ENCODE measurements around the gene TMEM240.
"Not testable (repeated sequence)": the region's sequence is repeated elsewhere in the genome, so short reads cannot be mapped to it uniquely, and the experiment has no call there.

TMEM240 gene

DNA sequence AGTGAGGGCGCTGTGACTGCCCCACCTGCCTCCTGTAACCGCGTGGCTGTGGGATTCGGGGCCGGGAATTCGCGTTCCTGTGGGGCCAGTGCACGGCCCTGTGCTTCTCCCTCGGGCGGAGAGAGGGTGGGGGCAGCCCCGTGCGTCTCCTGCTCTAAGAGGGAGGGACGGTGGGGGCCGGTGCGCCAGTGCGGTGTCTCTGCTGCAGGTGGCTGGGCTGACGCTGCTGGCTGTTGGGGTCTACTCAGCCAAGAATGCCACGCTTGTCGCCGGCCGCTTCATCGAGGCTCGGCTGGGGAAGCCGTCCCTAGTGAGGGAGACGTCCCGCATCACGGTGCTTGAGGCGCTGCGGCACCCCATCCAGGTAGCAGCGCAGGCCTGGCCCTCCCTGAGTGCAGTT, 17.9 kb downstream of the TMEM240 start:
- not testable (repeated sequence) for H3K9me3 Mint-ChIP-seq; H3K27me3 Mint-ChIP-seq; H3K4me3 Mint-ChIP-seq; H3K4me1 Mint-ChIP-seq; H3K36me3 Mint-ChIP-seq (ENCODE audit: insufficient read depth); DNase-seq (ENCODE audit: low spot score in 2 of 2); H3K27ac Mint-ChIP-seq (ENCODE audit: low read depth); ATAC-seq (replicated peaks; ENCODE audit: extremely low read depth, poor library complexity, severe bottlenecking)

DNA sequence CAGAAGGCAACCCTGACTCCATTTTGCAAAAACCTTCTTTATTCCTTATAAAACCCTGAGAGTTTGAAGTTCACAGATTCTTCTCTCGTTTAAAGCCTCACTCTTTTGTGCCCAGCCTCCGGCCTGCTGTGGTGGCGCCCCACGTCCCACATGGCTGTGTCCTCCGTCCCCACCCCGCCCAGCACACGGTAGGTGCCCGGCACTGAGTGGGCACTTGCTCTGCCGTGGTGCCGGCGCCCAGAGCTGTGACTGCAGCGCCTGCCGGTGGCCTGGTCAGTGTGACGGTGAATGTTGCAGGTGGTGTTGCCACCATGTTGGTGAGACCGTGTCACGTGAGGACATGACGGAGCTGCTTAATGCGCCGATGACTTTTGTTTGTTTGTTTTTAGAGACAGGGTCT, 19.1 kb downstream of the TMEM240 start:
- Mint-ChIP-seq H3K9me3 (no peaks in the 10 kb centered on the region), H3K4me3 (no peak overlapping the region), H3K27ac (ENCODE audit: low read depth) (no peak overlapping the region), H3K4me1 (no peaks in the 10 kb centered on the region), H3K27me3 (no peaks in the 10 kb centered on the region), H3K36me3 (ENCODE audit: insufficient read depth) (peaks cover 13% of the 10 kb centered on the region)
- ATAC-seq (replicated peaks; ENCODE audit: extremely low read depth, poor library complexity, severe bottlenecking) (no peak), DNase-seq (ENCODE audit: low spot score in 2 of 2) (no peak)

- not testable (repeated sequence) for ATAC-seq (replicated peaks; ENCODE audit: extremely low read depth, poor library complexity, severe bottlenecking); H3K27me3 Mint-ChIP-seq
These were observed 20.5 kb downstream of the TMEM240 start for GRCh38 chr1:1519805-1520505.

GRCh38 chr1:1518621-1519007, 21.8 kb downstream of the TMEM240 start:
- not testable (repeated sequence) for H3K9me3 Mint-ChIP-seq; H3K4me3 Mint-ChIP-seq; ATAC-seq (replicated peaks; ENCODE audit: extremely low read depth, poor library complexity, severe bottlenecking); H3K4me1 Mint-ChIP-seq; H3K27me3 Mint-ChIP-seq; DNase-seq (ENCODE audit: low spot score in 2 of 2)
- Mint-ChIP-seq H3K27ac (ENCODE audit: low read depth) (peak overlapping the region; percentile 73), H3K36me3 (ENCODE audit: insufficient read depth) (peaks cover 15% of the 10 kb centered on the region)

More at GRCh38 chr1:1519805-1520505, 20.5 kb downstream of the TMEM240 start:
- peaks cover 15% of the 10 kb centered on the region for H3K36me3 Mint-ChIP-seq (ENCODE audit: insufficient read depth)
- H3K27ac Mint-ChIP-seq (ENCODE audit: low read depth); DNase-seq (ENCODE audit: low spot score in 2 of 2); H3K4me3 Mint-ChIP-seq; H3K4me1 Mint-ChIP-seq; H3K9me3 Mint-ChIP-seq: not testable (repeated sequence)

GRCh38 chr1:1517973-1518620, 22.3 kb downstream of the TMEM240 start:
- Mint-ChIP-seq H3K36me3 (ENCODE audit: insufficient read depth) (peaks cover 11% of the 10 kb centered on the region), H3K27me3 (no peaks in the 10 kb centered on the region), H3K9me3 (no peaks in the 10 kb centered on the region), H3K27ac (ENCODE audit: low read depth) (peak overlapping the region; percentile 73), H3K4me3 (no peak overlapping the region), H3K4me1 (peaks cover 6% of the 10 kb centered on the region)
- ATAC-seq (replicated peaks; ENCODE audit: extremely low read depth, poor library complexity, severe bottlenecking) (no peak), DNase-seq (ENCODE audit: low spot score in 2 of 2) (no peak)

DNA sequence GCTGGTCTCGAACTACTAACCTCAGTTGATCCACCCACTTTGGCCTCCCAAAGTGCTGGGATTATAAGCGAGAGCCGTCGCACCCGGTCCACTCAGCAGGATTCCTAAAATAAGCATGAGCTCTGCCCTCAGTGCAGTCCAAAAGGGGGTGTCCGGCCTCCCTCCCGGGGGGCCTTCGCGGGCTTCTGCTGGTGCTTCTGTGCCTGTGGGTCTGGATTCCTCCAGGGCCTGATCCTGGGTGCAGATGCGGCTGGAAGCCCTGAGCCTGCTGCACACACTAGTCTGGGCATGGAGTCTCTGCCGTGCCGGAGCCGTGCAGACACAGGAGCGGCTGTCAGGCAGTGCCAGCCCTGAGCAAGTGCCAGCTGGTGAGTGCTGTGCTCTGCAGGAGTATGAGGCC, 23.5 kb downstream of the TMEM240 start:
- H3K36me3 Mint-ChIP-seq (ENCODE audit: insufficient read depth), result peaks cover 13% of the 10 kb centered on the region
- not testable (repeated sequence) for H3K9me3 Mint-ChIP-seq; ATAC-seq (replicated peaks; ENCODE audit: extremely low read depth, poor library complexity, severe bottlenecking); DNase-seq (ENCODE audit: low spot score in 2 of 2); H3K27me3 Mint-ChIP-seq; H3K4me1 Mint-ChIP-seq; H3K27ac Mint-ChIP-seq (ENCODE audit: low read depth); H3K4me3 Mint-ChIP-seq

- not testable (repeated sequence) for H3K4me3 Mint-ChIP-seq; DNase-seq (ENCODE audit: low spot score in 2 of 2)
These were observed 26.0 kb downstream of the TMEM240 start for GRCh38 chr1:1514376-1514775.

DNA sequence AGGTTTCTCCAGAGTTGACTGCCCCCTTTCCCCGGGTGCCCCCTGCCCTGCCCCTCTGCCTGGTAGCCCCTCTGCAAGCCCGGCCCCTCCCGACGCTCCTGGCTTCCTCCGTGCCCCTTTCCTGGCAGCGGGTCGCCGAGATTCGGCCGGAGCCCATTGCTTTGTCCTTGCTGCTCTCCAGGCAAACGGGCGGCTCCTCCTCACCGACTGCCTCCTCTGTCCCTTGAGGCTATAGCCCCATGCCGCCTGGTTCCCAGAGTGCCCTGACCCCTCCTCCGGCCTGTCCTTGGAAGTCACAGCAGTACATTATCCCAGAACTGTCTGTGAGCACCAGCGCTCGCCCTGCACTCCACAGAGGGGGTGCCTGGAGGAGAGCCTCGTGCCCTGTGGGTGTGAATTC, 26.7 kb downstream of the TMEM240 start:
- Mint-ChIP-seq H3K4me3 (peak overlapping the region; percentile 58), H3K27ac (ENCODE audit: low read depth) (peak overlapping the region; percentile 53), H3K4me1 (peaks cover 12% of the 10 kb centered on the region), H3K36me3 (ENCODE audit: insufficient read depth) (peaks cover 17% of the 10 kb centered on the region)
- DNase-seq (ENCODE audit: low spot score in 2 of 2); ATAC-seq (replicated peaks; ENCODE audit: extremely low read depth, poor library complexity, severe bottlenecking); H3K27me3 Mint-ChIP-seq; H3K9me3 Mint-ChIP-seq: not testable (repeated sequence)

More at GRCh38 chr1:1514376-1514775, 26.0 kb downstream of the TMEM240 start:
- not testable (repeated sequence) for H3K27me3 Mint-ChIP-seq; ATAC-seq (replicated peaks; ENCODE audit: extremely low read depth, poor library complexity, severe bottlenecking); H3K9me3 Mint-ChIP-seq; H3K27ac Mint-ChIP-seq (ENCODE audit: low read depth)
- Mint-ChIP-seq H3K36me3 (ENCODE audit: insufficient read depth) (peaks cover 17% of the 10 kb centered on the region), H3K4me1 (peaks cover 12% of the 10 kb centered on the region)

- Mint-ChIP-seq H3K4me1 (peaks cover 12% of the 10 kb centered on the region), H3K4me3 (peak overlapping the region; percentile 93), H3K36me3 (ENCODE audit: insufficient read depth) (peaks cover 13% of the 10 kb centered on the region), H3K27ac (ENCODE audit: low read depth) (peak overlapping the region; percentile 90)
- not testable (repeated sequence) for H3K27me3 Mint-ChIP-seq; DNase-seq (ENCODE audit: low spot score in 2 of 2); H3K9me3 Mint-ChIP-seq
- ATAC-seq (replicated peaks; ENCODE audit: extremely low read depth, poor library complexity, severe bottlenecking), result peak; percentile 17
These were observed 28.0 kb downstream of the TMEM240 start for GRCh38 chr1:1512425-1512824.

DNA sequence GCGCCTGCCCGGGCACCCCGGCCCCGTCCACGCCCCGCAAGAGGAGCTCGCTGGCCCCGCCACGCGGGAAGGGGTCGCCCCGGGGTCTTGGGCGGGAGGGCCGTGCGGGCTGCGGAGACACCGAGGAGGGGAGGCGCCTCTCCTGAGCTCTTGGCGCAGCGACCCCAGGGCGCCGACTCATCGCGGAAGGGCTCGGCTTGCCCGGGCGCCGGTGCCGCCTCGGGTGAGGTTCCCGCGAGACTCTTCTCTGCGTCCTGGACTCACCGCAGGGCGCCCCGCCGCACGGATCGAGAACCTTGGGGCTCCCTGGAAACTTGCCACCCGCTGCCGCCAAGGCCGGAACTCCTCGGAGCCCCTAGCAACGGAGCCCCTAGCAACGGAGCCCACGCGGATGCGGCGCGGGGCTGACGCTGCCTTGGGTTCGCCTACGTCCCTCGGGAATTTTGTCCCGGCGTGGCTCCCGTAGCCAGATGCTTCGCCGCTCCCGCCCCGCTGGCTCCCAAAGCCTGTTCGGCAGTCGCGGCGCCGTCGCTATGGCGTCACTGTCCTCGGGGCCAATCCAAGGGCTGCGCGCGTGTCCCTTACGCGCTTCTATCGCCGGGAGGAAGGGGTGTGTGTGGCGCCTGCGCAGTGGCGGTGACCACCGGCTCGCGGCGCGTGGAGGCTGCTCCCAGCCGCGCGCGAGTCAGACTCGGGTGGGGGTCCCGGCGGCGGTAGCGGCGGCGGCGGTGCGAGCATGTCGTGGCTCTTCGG, 28.7 kb downstream of the TMEM240 start, which contains the start of gene ATAD3A:
Gene ATAD3A (plus strand): TSS at position 630 of the 753 bp plus-strand sequence. CDS start 107 bp downstream, at position 737.
- Mint-ChIP-seq H3K4me3 (peak within 1 kb of the TSS; percentile 93), H3K27ac (ENCODE audit: low read depth) (peak within 1 kb of the TSS; percentile 90), H3K9me3 (no peaks in the 10 kb centered on the region), H3K36me3 (ENCODE audit: insufficient read depth) (peaks cover 12% of the 10 kb centered on the region), H3K4me1 (peaks cover 12% of the 10 kb centered on the region), H3K27me3 (no peaks in the 10 kb centered on the region)
- DNase-seq (ENCODE audit: low spot score in 2 of 2), result peak; percentile 79 to 88
- peak; percentile 93 for ATAC-seq (replicated peaks; ENCODE audit: extremely low read depth, poor library complexity, severe bottlenecking)

DNA sequence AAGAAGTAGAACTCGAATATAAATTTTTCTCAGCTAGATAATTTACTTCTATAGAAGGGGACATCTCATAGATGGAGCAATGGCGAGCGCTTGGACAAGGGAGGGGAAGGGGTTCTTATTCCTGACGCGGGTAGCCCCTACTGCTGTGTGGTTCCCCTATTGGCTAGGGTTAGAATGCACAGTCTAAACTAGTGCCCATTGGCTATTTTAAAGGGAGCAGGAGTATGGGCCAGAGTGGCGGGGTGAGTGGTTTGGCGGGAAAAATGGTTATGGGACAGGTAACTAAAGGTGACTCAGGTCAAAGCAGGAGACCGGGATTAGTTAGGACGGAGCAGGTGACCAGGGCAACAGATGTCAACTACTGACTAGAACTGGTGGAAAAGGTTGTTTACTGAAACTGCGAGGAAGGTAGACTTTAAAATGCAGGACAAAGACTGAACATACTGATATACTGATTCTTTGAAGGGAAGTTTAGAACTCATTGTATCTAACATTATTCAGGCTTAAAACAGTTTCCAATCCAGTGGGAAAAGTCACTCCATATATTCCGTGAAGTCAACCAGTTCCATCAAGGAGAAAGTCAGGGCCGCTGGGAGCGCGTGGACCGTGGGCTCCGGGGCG, 29.4 kb downstream of the TMEM240 start:
- Mint-ChIP-seq H3K9me3 (no peaks in the 10 kb centered on the region), H3K27ac (ENCODE audit: low read depth) (peak overlapping the region; percentile 90), H3K36me3 (ENCODE audit: insufficient read depth) (peaks cover 10% of the 10 kb centered on the region), H3K27me3 (no peaks in the 10 kb centered on the region), H3K4me3 (peak overlapping the region; percentile 93), H3K4me1 (peaks cover 12% of the 10 kb centered on the region)
- ATAC-seq (replicated peaks; ENCODE audit: extremely low read depth, poor library complexity, severe bottlenecking), result no peak
- no peak for DNase-seq (ENCODE audit: low spot score in 2 of 2)

DNA sequence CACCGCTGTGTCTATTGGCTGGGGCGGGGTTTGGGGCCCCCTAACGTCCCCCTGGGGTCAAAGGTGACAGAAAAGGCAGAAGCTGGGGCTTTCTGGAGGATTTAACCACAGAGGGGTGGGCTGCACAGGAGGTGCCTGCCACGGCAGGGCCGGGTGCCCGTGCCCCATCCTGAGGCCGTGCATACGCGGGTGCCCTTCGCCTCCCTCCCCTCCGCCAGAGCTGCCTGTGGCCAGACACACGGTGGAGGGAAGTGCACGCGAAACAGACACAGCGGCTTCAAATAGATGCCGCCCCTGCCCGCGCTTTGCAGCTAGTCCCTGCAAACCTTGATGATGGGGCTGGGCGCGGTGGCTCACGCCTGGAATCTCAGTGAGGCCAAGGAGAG, 31.0 kb downstream of the TMEM240 start:
- ATAC-seq (replicated peaks; ENCODE audit: extremely low read depth, poor library complexity, severe bottlenecking); H3K27ac Mint-ChIP-seq (ENCODE audit: low read depth); DNase-seq (ENCODE audit: low spot score in 2 of 2); H3K9me3 Mint-ChIP-seq; H3K27me3 Mint-ChIP-seq; H3K4me3 Mint-ChIP-seq: not testable (repeated sequence)
- Mint-ChIP-seq H3K36me3 (ENCODE audit: insufficient read depth) (peaks cover 10% of the 10 kb centered on the region), H3K4me1 (peaks cover 26% of the 10 kb centered on the region)

All from central memory CD8-positive, alpha-beta T cell (primary cell).